Measurements from ENCODE around the gene GNAS. TPM values are rescaled to one million over a fixed set of nuclear protein-coding genes. Genes with fewer than 3 reads are reported as not detected.
"Not testable (repeated sequence)": the region's sequence is repeated elsewhere in the genome, so short reads cannot be mapped to it uniquely, and the experiment has no call there.

GNAS gene
- total RNA-seq, 1 donor from 2014 or later: 598 TPM

DNA sequence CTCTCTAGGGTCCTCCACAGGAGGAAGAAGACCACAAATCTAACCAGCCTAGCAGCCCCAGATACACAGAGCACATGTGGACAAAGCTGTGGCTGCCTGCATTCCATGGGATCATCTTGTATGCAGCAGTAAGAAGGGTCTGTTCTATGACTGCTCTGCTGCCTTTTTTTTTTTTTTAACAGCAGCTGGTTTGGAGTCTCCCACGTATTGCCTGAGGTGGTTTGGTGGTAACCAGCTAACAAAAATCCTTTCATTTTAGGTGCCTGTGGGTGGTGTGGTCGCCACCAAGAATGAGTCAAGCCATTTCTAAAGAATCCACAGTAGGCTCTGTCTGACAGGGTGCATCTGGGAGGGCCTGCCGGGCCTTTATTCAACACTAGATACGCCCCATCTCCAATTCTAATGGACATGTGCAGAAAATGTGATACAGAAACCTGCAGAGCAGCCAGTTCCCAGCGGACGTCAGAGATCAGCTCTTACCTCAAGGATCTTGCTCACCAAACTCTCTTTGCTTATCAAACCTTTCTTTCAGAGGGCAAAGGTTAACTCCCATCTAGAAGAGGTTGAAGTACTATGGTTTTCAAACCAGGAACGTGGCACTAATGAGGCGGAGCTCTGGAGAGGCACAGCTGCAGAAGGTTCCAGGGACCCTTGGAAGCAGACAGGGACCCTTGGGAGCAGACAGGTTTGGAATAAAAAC lies 33.8 kb upstream of the GNAS start:
- Mint-ChIP-seq H3K9me3 (peaks cover 9% of the 10 kb centered on the region), H3K4me1 (ENCODE audit: low read depth) (peaks cover 15% of the 10 kb centered on the region), H3K36me3 (ENCODE audit: low read depth) (peaks cover 24% of the 10 kb centered on the region), H3K4me3 (ENCODE audit: low read depth) (no peak overlapping the region), H3K27me3 (ENCODE audit: low read depth) (peaks cover 23% of the 10 kb centered on the region), H3K27ac (peak overlapping the region; percentile 40)
- intact Hi-C loops (cut with micrococcal nuclease): loop anchor here (2.0 to 10.0 kb wide), 3 partner anchors 32 to 584 kb away; partner anchors contain the start of gene GNAS-AS1
- DNase-seq (ENCODE audit: low spot score): peak; percentile 55

DNA sequence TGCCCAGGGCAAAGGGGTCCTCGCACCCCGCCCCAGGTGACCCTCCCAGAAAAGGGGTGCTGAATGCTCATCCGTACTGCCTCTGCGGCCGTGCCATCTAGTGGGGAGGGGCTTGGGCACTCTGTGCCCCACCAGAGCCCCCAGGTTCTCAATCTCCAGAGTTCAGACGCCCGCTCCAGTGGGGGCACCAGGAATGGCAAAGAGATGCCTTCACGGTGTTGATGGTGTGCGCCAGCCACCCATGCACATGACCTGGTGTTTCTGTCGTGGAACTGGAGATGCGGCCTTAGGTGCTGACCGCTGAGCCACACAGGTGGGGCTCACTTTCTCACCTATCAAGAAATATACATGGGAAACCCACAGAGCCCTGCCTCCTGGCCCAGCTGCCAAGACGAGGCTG lies 32.6 kb upstream of the GNAS start:
- DNase-seq (ENCODE audit: low spot score): no peak
- Mint-ChIP-seq H3K36me3 (ENCODE audit: low read depth) (peaks cover 24% of the 10 kb centered on the region), H3K27ac (no peak overlapping the region), H3K9me3 (peaks cover 9% of the 10 kb centered on the region), H3K4me1 (ENCODE audit: low read depth) (peaks cover 15% of the 10 kb centered on the region), H3K27me3 (ENCODE audit: low read depth) (peaks cover 19% of the 10 kb centered on the region), H3K4me3 (ENCODE audit: low read depth) (no peak overlapping the region)
- intact Hi-C loops (cut with micrococcal nuclease): loop anchor here (2.0 to 10.0 kb wide), 3 partner anchors 31 to 585 kb away; partner anchors contain the start of gene GNAS-AS1

DNA sequence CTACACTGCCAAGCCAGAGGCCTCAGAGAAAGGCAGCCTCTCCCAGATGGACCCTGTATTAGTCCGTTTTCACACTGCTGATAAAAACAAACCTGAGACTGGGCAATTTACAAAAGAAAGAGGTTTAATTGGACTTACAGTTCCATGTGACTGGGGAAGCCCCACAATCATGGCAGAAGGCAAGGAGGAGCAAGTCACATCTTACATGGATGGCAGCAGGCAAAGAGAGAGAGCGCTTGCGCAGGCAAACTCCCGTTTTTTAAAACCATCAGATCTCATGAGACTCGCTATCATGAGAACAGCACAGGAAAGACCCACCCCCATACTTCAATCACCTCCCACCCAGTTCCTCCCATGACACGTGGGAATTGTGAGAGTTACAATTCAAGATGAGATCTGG lies 32.0 kb upstream of the GNAS start:
- H3K36me3 Mint-ChIP-seq (ENCODE audit: low read depth): peaks cover 24% of the 10 kb centered on the region
- intact Hi-C loops (cut with micrococcal nuclease); H3K27ac Mint-ChIP-seq; H3K4me3 Mint-ChIP-seq (ENCODE audit: low read depth); DNase-seq (ENCODE audit: low spot score); H3K9me3 Mint-ChIP-seq: not testable (repeated sequence)
- H3K27me3 Mint-ChIP-seq (ENCODE audit: low read depth): peaks cover 19% of the 10 kb centered on the region
- peaks cover 15% of the 10 kb centered on the region for H3K4me1 Mint-ChIP-seq (ENCODE audit: low read depth)

GRCh38 chr20:58822149-58822548 lies 30.4 kb upstream of the GNAS start:
- H3K4me3 Mint-ChIP-seq (ENCODE audit: low read depth): no peak overlapping the region
- peaks cover 25% of the 10 kb centered on the region for H3K36me3 Mint-ChIP-seq (ENCODE audit: low read depth)
- intact Hi-C loops (cut with micrococcal nuclease): no loop called here
- DNase-seq (ENCODE audit: low spot score): no peak
- peaks cover 15% of the 10 kb centered on the region for H3K4me1 Mint-ChIP-seq (ENCODE audit: low read depth)
- H3K27ac Mint-ChIP-seq: no peak overlapping the region
- H3K27me3 Mint-ChIP-seq (ENCODE audit: low read depth): peaks cover 11% of the 10 kb centered on the region
- peaks cover 9% of the 10 kb centered on the region for H3K9me3 Mint-ChIP-seq

DNA sequence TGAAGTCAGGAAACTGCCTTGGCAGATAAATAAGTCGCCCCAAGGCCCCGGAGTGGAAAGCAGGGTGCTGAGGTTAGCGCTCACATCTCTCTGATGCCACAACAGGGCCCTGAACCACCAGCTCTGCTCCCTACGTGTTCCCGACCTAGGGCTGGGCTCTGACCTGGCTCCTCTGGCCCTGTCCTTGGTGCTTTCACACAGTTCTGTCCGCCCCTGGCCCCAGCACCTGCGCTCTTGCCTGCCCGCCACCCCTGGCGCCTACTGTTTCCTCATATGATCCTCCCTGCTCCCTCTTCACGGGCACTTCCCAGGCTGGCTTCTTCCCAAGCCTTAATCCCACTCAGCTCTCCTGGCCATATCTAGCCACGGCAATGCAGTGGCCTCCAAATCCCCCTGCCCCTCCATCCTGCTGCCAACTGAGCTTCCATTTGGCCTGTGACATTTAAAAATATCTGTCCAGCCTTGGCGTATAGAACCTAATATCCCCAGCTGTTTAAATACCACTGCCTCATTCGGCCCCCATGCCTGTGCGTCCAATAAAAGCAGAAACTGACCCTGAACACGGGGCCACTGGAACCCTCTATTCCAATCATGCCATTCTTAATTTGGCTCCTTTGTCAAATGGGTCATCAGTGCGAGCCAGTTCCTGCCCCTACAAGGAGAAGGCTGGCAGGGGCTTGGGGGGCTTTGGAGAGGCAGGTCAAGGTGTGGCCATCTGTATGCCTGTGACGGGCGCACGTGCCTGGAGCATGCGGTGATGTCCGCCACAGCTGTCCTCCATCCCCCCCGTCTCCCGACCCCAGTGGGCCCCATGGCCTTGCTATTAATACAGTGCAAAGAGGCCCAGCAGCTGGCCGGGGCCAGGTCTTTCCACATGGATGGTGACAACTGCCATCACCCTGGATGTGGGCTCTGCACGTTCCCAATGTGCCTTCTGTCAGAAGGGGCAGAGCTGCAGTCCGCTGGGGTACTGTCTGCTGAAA lies 29.5 kb upstream of the GNAS start:
- H3K36me3 Mint-ChIP-seq (ENCODE audit: low read depth): peaks cover 28% of the 10 kb centered on the region
- H3K4me3 Mint-ChIP-seq (ENCODE audit: low read depth): no peak overlapping the region
- DNase-seq (ENCODE audit: low spot score): no peak
- intact Hi-C loops (cut with micrococcal nuclease): no loop called here
- H3K4me1 Mint-ChIP-seq (ENCODE audit: low read depth): peaks cover 12% of the 10 kb centered on the region
- no peak overlapping the region for H3K27ac Mint-ChIP-seq
- peaks cover 7% of the 10 kb centered on the region for H3K27me3 Mint-ChIP-seq (ENCODE audit: low read depth)
- H3K9me3 Mint-ChIP-seq: peaks cover 9% of the 10 kb centered on the region

- intact Hi-C loops (cut with micrococcal nuclease): no loop called here
- H3K27me3 Mint-ChIP-seq (ENCODE audit: low read depth): peaks cover 10% of the 10 kb centered on the region
- H3K36me3 Mint-ChIP-seq (ENCODE audit: low read depth): peaks cover 20% of the 10 kb centered on the region
- no peak overlapping the region for H3K27ac Mint-ChIP-seq
- no peak overlapping the region for H3K4me3 Mint-ChIP-seq (ENCODE audit: low read depth)
- H3K4me1 Mint-ChIP-seq (ENCODE audit: low read depth): no peaks in the 10 kb centered on the region
- no peak for DNase-seq (ENCODE audit: low spot score)
- H3K9me3 Mint-ChIP-seq: peaks cover 9% of the 10 kb centered on the region
These were observed 27.7 kb upstream of the GNAS start for GRCh38 chr20:58824843-58825242.

DNA sequence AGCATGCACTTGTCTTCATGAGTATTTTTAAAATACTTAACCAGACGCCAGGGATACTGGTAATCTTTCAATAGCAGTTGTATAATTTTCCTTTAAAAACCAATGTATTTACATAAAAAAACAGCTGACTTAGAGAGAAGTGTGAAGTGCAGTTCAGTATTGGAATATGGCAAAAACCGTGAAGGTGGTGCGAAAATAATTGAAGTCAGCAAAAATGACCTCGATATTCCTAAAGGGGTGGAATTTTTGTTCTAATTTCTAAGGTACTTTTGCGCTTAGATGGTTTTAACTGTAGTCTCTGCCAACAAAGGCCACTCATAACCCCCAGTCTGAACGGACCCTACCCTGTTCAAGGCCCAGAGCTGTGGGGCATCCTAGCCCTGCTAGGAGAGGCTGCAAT lies 27.1 kb upstream of the GNAS start:
- no peak overlapping the region for H3K4me3 Mint-ChIP-seq (ENCODE audit: low read depth)
- H3K4me1 Mint-ChIP-seq (ENCODE audit: low read depth): no peaks in the 10 kb centered on the region
- no peak overlapping the region for H3K27ac Mint-ChIP-seq
- H3K36me3 Mint-ChIP-seq (ENCODE audit: low read depth): peaks cover 18% of the 10 kb centered on the region
- peaks cover 10% of the 10 kb centered on the region for H3K9me3 Mint-ChIP-seq
- DNase-seq (ENCODE audit: low spot score): no peak
- peaks cover 10% of the 10 kb centered on the region for H3K27me3 Mint-ChIP-seq (ENCODE audit: low read depth)
- intact Hi-C loops (cut with micrococcal nuclease): no loop called here

- intact Hi-C loops (cut with micrococcal nuclease): no loop called here
- Mint-ChIP-seq H3K9me3 (peaks cover 8% of the 10 kb centered on the region), H3K27me3 (ENCODE audit: low read depth) (peaks cover 10% of the 10 kb centered on the region), H3K4me1 (ENCODE audit: low read depth) (peaks cover 2% of the 10 kb centered on the region), H3K4me3 (ENCODE audit: low read depth) (no peak overlapping the region), H3K27ac (no peak overlapping the region), H3K36me3 (ENCODE audit: low read depth) (peaks cover 14% of the 10 kb centered on the region)
- no peak for DNase-seq (ENCODE audit: low spot score)
These were observed 26.2 kb upstream of the GNAS start for GRCh38 chr20:58826271-58826670.

DNA sequence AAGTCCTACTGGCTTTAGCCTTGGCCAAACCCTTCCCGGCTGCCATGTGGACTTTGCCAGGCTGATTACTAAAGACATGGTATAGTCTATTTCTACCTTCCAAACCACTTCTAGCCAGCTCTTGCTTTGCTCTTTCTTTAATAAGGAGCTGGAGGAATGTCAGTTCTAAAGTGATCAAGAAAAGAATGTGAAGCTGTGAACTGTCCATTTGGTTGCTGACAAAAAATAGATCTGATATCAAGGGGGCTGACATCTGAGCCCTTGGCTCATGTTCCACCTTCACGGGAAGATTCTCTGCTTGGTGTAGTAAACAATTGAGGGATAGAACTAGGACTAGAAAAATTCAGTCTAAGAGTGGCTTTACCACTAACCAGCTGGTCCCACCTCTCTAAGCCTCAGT lies 24.4 kb upstream of the GNAS start:
- DNase-seq (ENCODE audit: low spot score): no peak
- H3K36me3 Mint-ChIP-seq (ENCODE audit: low read depth): peaks cover 9% of the 10 kb centered on the region
- intact Hi-C loops (cut with micrococcal nuclease): no loop called here
- H3K9me3 Mint-ChIP-seq: peaks cover 6% of the 10 kb centered on the region
- no peak overlapping the region for H3K4me3 Mint-ChIP-seq (ENCODE audit: low read depth)
- H3K27me3 Mint-ChIP-seq (ENCODE audit: low read depth): peaks cover 14% of the 10 kb centered on the region
- H3K4me1 Mint-ChIP-seq (ENCODE audit: low read depth): peaks cover 12% of the 10 kb centered on the region
- H3K27ac Mint-ChIP-seq: no peak overlapping the region

GRCh38 chr20:58828804-58829203 lies 23.7 kb upstream of the GNAS start:
- H3K4me3 Mint-ChIP-seq (ENCODE audit: low read depth); H3K36me3 Mint-ChIP-seq (ENCODE audit: low read depth); H3K9me3 Mint-ChIP-seq; DNase-seq (ENCODE audit: low spot score); intact Hi-C loops (cut with micrococcal nuclease); H3K27ac Mint-ChIP-seq: not testable (repeated sequence)
- H3K27me3 Mint-ChIP-seq (ENCODE audit: low read depth): peaks cover 19% of the 10 kb centered on the region
- peaks cover 12% of the 10 kb centered on the region for H3K4me1 Mint-ChIP-seq (ENCODE audit: low read depth)

DNA sequence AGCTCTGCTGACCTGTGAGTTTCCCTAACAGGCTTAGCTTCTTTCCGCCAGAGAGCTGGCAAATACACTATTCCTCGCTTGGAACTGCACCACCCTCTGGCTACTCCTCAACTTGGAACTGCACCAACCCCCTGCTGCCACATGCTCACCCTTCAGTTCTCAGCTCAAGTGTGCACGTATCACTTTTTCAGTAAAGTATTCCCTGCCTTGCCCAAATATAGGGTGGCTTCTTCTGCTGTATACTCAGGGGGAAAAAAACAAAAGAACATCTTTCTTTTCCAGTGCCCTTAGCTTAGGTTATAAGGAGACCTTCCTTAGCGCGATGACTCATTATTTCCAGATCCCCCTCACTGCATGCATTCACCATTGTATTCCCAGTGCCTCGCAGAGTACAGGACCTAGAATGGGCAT lies 23.0 kb upstream of the GNAS start:
- intact Hi-C loops (cut with micrococcal nuclease): no loop called here
- H3K36me3 Mint-ChIP-seq (ENCODE audit: low read depth): peaks cover 9% of the 10 kb centered on the region
- peaks cover 12% of the 10 kb centered on the region for H3K4me1 Mint-ChIP-seq (ENCODE audit: low read depth)
- peaks cover 20% of the 10 kb centered on the region for H3K27me3 Mint-ChIP-seq (ENCODE audit: low read depth)
- peaks cover 6% of the 10 kb centered on the region for H3K9me3 Mint-ChIP-seq
- H3K4me3 Mint-ChIP-seq (ENCODE audit: low read depth): no peak overlapping the region
- H3K27ac Mint-ChIP-seq: no peak overlapping the region
- DNase-seq (ENCODE audit: low spot score): no peak

DNA sequence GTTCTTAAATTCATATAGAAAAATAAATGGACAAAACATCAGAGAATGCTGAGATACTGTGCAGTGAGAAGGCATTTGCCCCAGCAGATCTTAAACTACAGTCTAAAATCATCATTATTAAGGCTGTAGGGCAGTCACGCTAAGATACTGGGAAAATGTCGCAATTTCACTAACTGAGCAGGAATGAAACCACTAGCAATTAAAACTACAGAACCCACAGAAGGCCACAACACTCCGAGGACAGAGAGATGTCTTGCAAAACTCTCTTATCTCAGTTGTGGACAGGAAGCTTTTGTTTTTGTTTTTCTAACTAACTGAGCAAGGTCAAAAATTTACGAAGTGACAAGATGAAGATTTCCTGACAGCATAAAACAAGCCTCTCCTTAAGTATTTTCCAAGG lies 20.1 kb upstream of the GNAS start:
- no peak for DNase-seq (ENCODE audit: low spot score)
- peaks cover 5% of the 10 kb centered on the region for H3K36me3 Mint-ChIP-seq (ENCODE audit: low read depth)
- no peak overlapping the region for H3K4me3 Mint-ChIP-seq (ENCODE audit: low read depth)
- intact Hi-C loops (cut with micrococcal nuclease): no loop called here
- peaks cover 27% of the 10 kb centered on the region for H3K4me1 Mint-ChIP-seq (ENCODE audit: low read depth)
- peaks cover 28% of the 10 kb centered on the region for H3K27me3 Mint-ChIP-seq (ENCODE audit: low read depth)
- H3K9me3 Mint-ChIP-seq: peaks cover 6% of the 10 kb centered on the region
- no peak overlapping the region for H3K27ac Mint-ChIP-seq

DNA sequence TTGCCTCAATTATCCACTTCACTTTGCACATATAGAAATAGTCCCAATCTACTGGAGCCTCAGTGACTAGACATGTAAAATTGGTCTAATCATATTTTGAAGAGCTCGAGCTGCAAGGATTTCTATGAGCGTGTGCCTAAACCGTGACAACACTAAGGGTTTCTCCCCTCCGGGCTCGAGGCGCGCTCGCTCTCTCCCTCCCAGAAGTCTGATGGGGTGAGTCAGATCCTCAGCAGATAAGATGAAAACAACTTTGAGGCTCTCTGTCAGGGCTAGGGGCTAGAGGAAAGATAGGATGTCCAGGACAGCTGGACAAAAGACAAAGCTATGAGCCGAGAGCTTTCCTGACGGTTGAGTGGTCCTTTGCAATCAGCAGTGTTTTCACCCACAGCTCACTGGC lies 18.6 kb upstream of the GNAS start:
- Mint-ChIP-seq H3K9me3 (peaks cover 6% of the 10 kb centered on the region), H3K4me3 (ENCODE audit: low read depth) (no peak overlapping the region), H3K27me3 (ENCODE audit: low read depth) (peaks cover 30% of the 10 kb centered on the region), H3K36me3 (ENCODE audit: low read depth) (peaks cover 5% of the 10 kb centered on the region), H3K27ac (no peak overlapping the region), H3K4me1 (ENCODE audit: low read depth) (peaks cover 33% of the 10 kb centered on the region)
- intact Hi-C loops (cut with micrococcal nuclease): no loop called here
- DNase-seq (ENCODE audit: low spot score): no peak

Data from activated T-helper 2 cell treated with anti-CD3 and anti-CD28 coated beads, Interferon-gamma antibody, Interleukin-2, Interleukin-4, amounts not matched to agents 10 μg/mL and 5 μg/mL and 100 μg/mL, durations not matched to agents 14 hours and 24 hours and 36 hours (primary cell).